ENCODE results near the gene YY1. TPM values are rescaled to one million over a fixed set of nuclear protein-coding genes. Genes with fewer than 3 reads are reported as not detected.

YY1 gene
- total and polyA plus RNA-seq, 2 of the 4 experiments (the other 2 are of a cell fraction): 21.7 to 29.9 TPM

DNA sequence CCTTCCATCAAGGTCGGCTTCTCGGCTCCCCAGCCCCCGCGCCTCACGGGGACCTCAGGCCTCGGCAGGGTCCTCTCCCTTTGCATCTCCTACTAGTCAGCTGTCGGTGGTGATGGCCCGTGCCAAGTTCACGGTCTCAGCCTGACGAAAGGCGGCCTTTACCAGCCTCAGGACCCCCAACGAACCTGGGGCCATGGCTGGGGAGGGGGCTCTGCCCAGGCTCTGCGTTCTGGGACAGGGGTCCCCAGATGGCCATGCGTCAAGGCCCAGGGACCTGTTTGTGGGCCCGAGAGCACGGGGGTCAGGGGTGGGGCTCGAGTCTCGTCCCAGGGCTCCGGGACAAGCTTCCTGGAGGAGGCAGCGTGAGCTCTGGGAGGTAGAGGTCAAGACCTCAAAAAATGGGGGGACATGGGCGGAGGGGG lies 46.7 kb upstream of the YY1 start:
- Histone ChIP-seq H4K5ac (ENCODE audit: low read depth, low read length) (peak overlapping the region; percentile 99), H3K23ac (ENCODE audit: low read depth, low read length) (peak overlapping the region; percentile 18; the same call in 1 of the 2 replicates), H3K18ac (ENCODE audit: low read depth, low read length) (peak overlapping the region; percentile 87), H2AK5ac (ENCODE audit: low read depth, low read length) (peak overlapping the region; percentile 17; the same call in 1 of the 2 replicates), H3K9me3 (ENCODE audit: control insufficient read depth, insufficient read depth, low read length) (no peaks in the 10 kb centered on the region), H3K27ac (ENCODE audit: insufficient read depth, low read length) (peak overlapping the region; percentile 84), H3K4ac (ENCODE audit: low read depth, low read length) (peak overlapping the region; percentile 77), H2BK15ac (ENCODE audit: low read depth, low read length) (no peak overlapping the region), H3K4me2 (ENCODE audit: low read depth, low read length) (peak overlapping the region; percentile 95), H3K4me3 (ENCODE audit: insufficient read depth, low read depth, low read length) (peak overlapping the region; percentile 52), H4K8ac (ENCODE audit: low read depth in 2 of 2, low read length in 2 of 2) (peak overlapping the region; percentile 98 to 100), H2BK20ac (ENCODE audit: low read depth, low read length) (no peak overlapping the region), H3K27me3 (ENCODE audit: control insufficient read depth, insufficient read depth, low read length) (no peaks in the 10 kb centered on the region), H2BK120ac (ENCODE audit: low read depth, low read length) (peak overlapping the region; percentile 42), H2BK5ac (ENCODE audit: low read depth, low read length, poor library complexity, severe bottlenecking) (peak overlapping the region; percentile 78), H3K56ac (ENCODE audit: extremely low read depth, insufficient read depth, low read length) (0 out of 2 replicates have a peak overlapping the region, but pooled peaks have one; percentile 4), H2AFZ (replicated peaks; ENCODE audit: low read length, poor library complexity) (peak overlapping the region; percentile 95), H3K79me1 (ENCODE audit: low read depth in 1 of 2, low read length in 2 of 2) (peaks cover 0 to 4% of the 10 kb centered on the region in 2 experiments; a peak in 1 of 4 replicates), H3K4me1 (ENCODE audit: control insufficient read depth, insufficient read depth, low read length) (peaks cover 6% of the 10 kb centered on the region), H3K9ac (ENCODE audit: low read depth, low read length) (peak overlapping the region; percentile 86), H4K91ac (ENCODE audit: insufficient read depth, low read depth, low read length) (peak overlapping the region; percentile 82), H2AK9ac (replicated peaks; ENCODE audit: low read depth, low read length, poor library complexity) (peak overlapping the region; percentile 90), H3K14ac (replicated peaks; ENCODE audit: low read depth, low read length) (peak overlapping the region; percentile 72), H3K36me3 (ENCODE audit: control insufficient read depth, insufficient read depth, low read length) (no peaks in the 10 kb centered on the region), H3K9me1 (ENCODE audit: insufficient read depth, low read length) (peaks cover 11% of the 10 kb centered on the region), H4K20me1 (ENCODE audit: insufficient read depth, low read length) (no peaks in the 10 kb centered on the region)
- 79% methylated on average over 9 of the region's 21 CpGs; no CpG with 5 or more reads in 1 of the 2 experiments for WGBS, 2 experiments (ENCODE audit: extremely low coverage in 2 of 2, insufficient read length in 1 of 2)
- no peak for DNase-seq
- CTCF ChIA-PET: interaction anchor here (0.7 to 1.8 kb wide), 5 partner anchors 16 to 244 kb away, joined by 3 to 6 read pairs (median 4); no protein-coding TSS in a partner anchor
- in situ Hi-C loops (cut with MboI; ENCODE audit: low sequenced_read_pairs): loop anchor here (10.0 kb wide), 1 partner anchor 207 kb away; no protein-coding TSS in a partner anchor
- dilution Hi-C loops (cut with HindIII; ENCODE audit: low sequenced_read_pairs, unreplicated experiment): no loop called here
- ATAC-seq (ENCODE audit: low read depth): no peak
- no peak for TF ChIP-seq NFE2L2 (IDR thresholded peaks at IDR 0.05; ENCODE audit: low read depth, low read length)
- TF ChIP-seq, protein P1, sequence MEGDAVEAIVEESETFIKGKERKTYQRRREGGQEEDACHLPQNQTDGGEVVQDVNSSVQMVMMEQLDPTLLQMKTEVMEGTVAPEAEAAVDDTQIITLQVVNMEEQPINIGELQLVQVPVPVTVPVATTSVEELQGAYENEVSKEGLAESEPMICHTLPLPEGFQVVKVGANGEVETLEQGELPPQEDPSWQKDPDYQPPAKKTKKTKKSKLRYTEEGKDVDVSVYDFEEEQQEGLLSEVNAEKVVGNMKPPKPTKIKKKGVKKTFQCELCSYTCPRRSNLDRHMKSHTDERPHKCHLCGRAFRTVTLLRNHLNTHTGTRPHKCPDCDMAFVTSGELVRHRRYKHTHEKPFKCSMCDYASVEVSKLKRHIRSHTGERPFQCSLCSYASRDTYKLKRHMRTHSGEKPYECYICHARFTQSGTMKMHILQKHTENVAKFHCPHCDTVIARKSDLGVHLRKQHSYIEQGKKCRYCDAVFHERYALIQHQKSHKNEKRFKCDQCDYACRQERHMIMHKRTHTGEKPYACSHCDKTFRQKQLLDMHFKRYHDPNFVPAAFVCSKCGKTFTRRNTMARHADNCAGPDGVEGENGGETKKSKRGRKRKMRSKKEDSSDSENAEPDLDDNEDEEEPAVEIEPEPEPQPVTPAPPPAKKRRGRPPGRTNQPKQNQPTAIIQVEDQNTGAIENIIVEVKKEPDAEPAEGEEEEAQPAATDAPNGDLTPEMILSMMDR (conservative IDR thresholded peaks at IDR 0.05; ENCODE audit: low read depth, low read length): no peak
- intact Hi-C loops (cut with micrococcal nuclease): loop anchor here (1.0 kb wide), 1 partner anchor 210 kb away; no protein-coding TSS in a partner anchor
- no TSS peak for BruUV-seq (replicated peaks)
- POLR2A ChIA-PET (ENCODE audit: unreplicated experiment): no interaction called here
